ENCODE results near the gene SLC12A2. TPM values are rescaled to one million over a fixed set of nuclear protein-coding genes. Genes with fewer than 3 reads are reported as not detected.

Gene SLC12A2
- total and polyA plus RNA-seq, 11 donors: 2.8 to 24.1 (median 14.8) TPM

GRCh38 chr5:128040927-128041326 is 42.6 kb upstream of the SLC12A2 start:
- DNase-seq: no peak
- H3K27ac ChIP-seq: no peak overlapping the region
- ATAC-seq: no peak
- no peak overlapping the region for H3K4me3 ChIP-seq
- intact Hi-C loops (cut with DNase I): no loop called here
- peaks cover 0 to 4% (median 0%) of the 10 kb centered on the region in 9 donors for H3K36me3 ChIP-seq
- no peaks in the 10 kb centered on the region for H3K27me3 ChIP-seq
- H3K4me1 ChIP-seq: peaks cover 0 to 27% (median 11%) of the 10 kb centered on the region in 12 donors
- no peak for TF ChIP-seq POLR2A (IDR thresholded peaks at IDR 0.05)
- no peak for TF ChIP-seq CTCF (IDR thresholded peaks at IDR 0.05)
- WGBS, 4 donors: 69 to 94% (median 87%) methylated on average over 1 of the region's 1 CpG
- no peaks in the 10 kb centered on the region for H3K9me3 ChIP-seq

GRCh38 chr5:128052780-128053179 is 30.8 kb upstream of the SLC12A2 start:
- Histone ChIP-seq H3K4me3 (no peak overlapping the region), H3K27ac (peak overlapping the region in 1 of 12 donors; percentile 4), H3K36me3 (peaks cover 0 to 9% (median 0%) of the 10 kb centered on the region in 9 donors), H3K27me3 (no peaks in the 10 kb centered on the region), H3K9me3 (peaks cover 0 to 17% (median 0%) of the 10 kb centered on the region in 12 donors), H3K4me1 (peaks cover 0 to 14% (median 0%) of the 10 kb centered on the region in 12 donors)
- intact Hi-C loops (cut with DNase I): no loop called here
- no peak for TF ChIP-seq POLR2A (IDR thresholded peaks at IDR 0.05)
- TF ChIP-seq CTCF (IDR thresholded peaks at IDR 0.05): no peak
- ATAC-seq (no peak), DNase-seq (no peak)

- Histone ChIP-seq H3K9me3 (peaks cover 0 to 15% (median 0%) of the 10 kb centered on the region in 12 donors), H3K4me3 (no peak overlapping the region), H3K27me3 (no peaks in the 10 kb centered on the region), H3K27ac (peak overlapping the region in 1 of 12 donors; percentile 16), H3K36me3 (peaks cover 0 to 16% (median 0%) of the 10 kb centered on the region in 9 donors), H3K4me1 (peaks cover 0 to 14% (median 0%) of the 10 kb centered on the region in 12 donors)
- WGBS, 4 donors: 72 to 88% (median 84%) methylated on average over 3 of the region's 3 CpGs
- TF ChIP-seq POLR2A (IDR thresholded peaks at IDR 0.05) (no peak), CTCF (IDR thresholded peaks at IDR 0.05) (no peak)
- ATAC-seq (peak in 1 of 4 donors; percentile 42), DNase-seq (no peak)
- intact Hi-C loops (cut with DNase I): no loop called here
These were observed 30.1 kb upstream of the SLC12A2 start for GRCh38 chr5:128053291-128053954.

GRCh38 chr5:128060644-128061385 is 22.8 kb upstream of the SLC12A2 start:
- 100% methylated on average over 1 of the region's 1 CpG for WGBS, 4 donors
- Histone ChIP-seq H3K27me3 (no peaks in the 10 kb centered on the region), H3K27ac (no peak overlapping the region)

More at GRCh38 chr5:128060644-128061385, 22.8 kb upstream of the SLC12A2 start:
- no peak overlapping the region for H3K4me3 ChIP-seq
- DNase-seq (no peak), ATAC-seq (no peak)
- H3K9me3 ChIP-seq: no peaks in the 10 kb centered on the region
- intact Hi-C loops (cut with DNase I): no loop called here
- H3K4me1 ChIP-seq: peaks cover 0 to 5% (median 0%) of the 10 kb centered on the region in 12 donors
- TF ChIP-seq CTCF (IDR thresholded peaks at IDR 0.05): no peak
- no peak for TF ChIP-seq POLR2A (IDR thresholded peaks at IDR 0.05)
- H3K36me3 ChIP-seq: peaks cover 0 to 16% (median 0%) of the 10 kb centered on the region in 9 donors
